A673 (cell line): ENCODE measurements around the gene RELL2. TPM values are rescaled to one million over a fixed set of nuclear protein-coding genes. Genes with fewer than 3 reads are reported as not detected.

Experiments
- BruUV-seq: library from RNA; stranded (reverse); fragments of 400-500 nt; replicated peaks from 2 replicates; lab custom pipeline; 2021; lab: Mats Ljungman, UMichigan
- CTCF ChIA-PET: fragments of 300-600 bp; sonication (Branson Sonifier 250); formaldehyde crosslinking; loops from one replicate; lab custom pipeline; 2022; ENCODE audit warnings: antibody characterized with exemption; lab: Charles Lee
- POLR2A ChIA-PET: fragments of 300-600 bp; sonication (Branson Sonifier 250); formaldehyde crosslinking; loops from one replicate; lab custom pipeline; 2022; ENCODE audit warnings: antibody characterized with exemption; ENCODE audit not compliant: low non-redundant PET; lab: Charles Lee
- DNase-seq: peaks from one replicate; pipeline ENCODE4 v3.0.0-alpha.2; 2015; ENCODE audit warnings: low spot score
- H3K27ac ChIP-seq: fragments of 200-600 bp; sonication (generic); 2 replicates; pipeline ENCODE4 v1.5.1; 2016; ENCODE audit warnings: mixed run types, low read depth, mild to moderate bottlenecking, mixed read lengths, antibody characterized with exemption, low read length; ENCODE audit not compliant: poor library complexity, severe bottlenecking
- H3K27me3 ChIP-seq: fragments of 200-600 bp; sonication (generic); replicated peaks from 2 replicates; pipeline ENCODE4 v1.6.1; 2017; ENCODE audit warnings: mixed run types, low read depth, mild to moderate bottlenecking, mixed read lengths, antibody characterized with exemption, low read length; ENCODE audit not compliant: insufficient read depth, poor library complexity
- H3K36me3 ChIP-seq: fragments of 200-600 bp; sonication (generic); 2 replicates; pipeline ENCODE4 v1.6.1; 2016; ENCODE audit warnings: mixed run types, mild to moderate bottlenecking, mixed read lengths, antibody characterized with exemption, low read length; ENCODE audit not compliant: insufficient read depth, poor library complexity, severe bottlenecking
- H3K4me1 ChIP-seq: fragments of 200-600 bp; sonication (generic); 2 replicates; pipeline ENCODE4 v1.6.1; 2017; ENCODE audit warnings: mixed run types, mild to moderate bottlenecking, mixed read lengths, antibody characterized with exemption, low read length; ENCODE audit not compliant: insufficient read depth, poor library complexity, severe bottlenecking
- H3K4me3 ChIP-seq: fragments of 200-600 bp; sonication (generic); 2 replicates; pipeline ENCODE4 v1.5.1; 2016; ENCODE audit warnings: low read depth, mixed run types, mild to moderate bottlenecking, mixed read lengths, low read length; ENCODE audit not compliant: poor library complexity, severe bottlenecking
- H3K9me3 ChIP-seq: fragments of 200-600 bp; sonication (generic); 2 replicates; pipeline ENCODE4 v1.6.1; 2016; ENCODE audit warnings: mixed run types, low read depth, mild to moderate bottlenecking, mixed read lengths, antibody characterized with exemption, low read length; ENCODE audit not compliant: poor library complexity, severe bottlenecking
- EZH2 ChIP-seq: fragments of 200-600 bp; sonication (generic); IDR thresholded peaks from 2 replicates; pipeline ENCODE4 v1.6.1; 2017; ENCODE audit warnings: borderline replicate concordance, low read depth, mild to moderate bottlenecking, mixed read lengths, antibody characterized with exemption, low read length; ENCODE audit not compliant: poor library complexity, severe bottlenecking
- intact Hi-C: fragments of 100-400 bp; cut with micrococcal nuclease; formaldehyde crosslinking; loops from one replicate; pipeline ENCODE4 v1.10.0; 2022; ENCODE audit not compliant: unreplicated experiment
- total RNA-seq: library from RNA; stranded (reverse); gene quantifications from 2 replicates; pipeline ENCODE4 v1.2.3, GENCODE V29; 2021
- TF ChIP-seq, protein P1 (sequence below): fragments of 300-800, 200-600 bp; sonication (generic); conservative IDR thresholded peaks from 2 replicates; pipeline ENCODE4 v1.5.1; 2017; ENCODE audit warnings: low read depth, mild to moderate bottlenecking, antibody characterized with exemption, low read length, moderate library complexity, mixed read lengths

Gene RELL2
- total RNA-seq, 1 experiment from 2014 or later, result 4.7 TPM

- no TSS peak for BruUV-seq
- Histone ChIP-seq H3K27me3 (no peaks in the 10 kb centered on the region), H3K4me3 (no peak overlapping the region), H3K27ac (no peak overlapping the region), H3K4me1 (no peaks in the 10 kb centered on the region), H3K36me3 (no peaks in the 10 kb centered on the region), H3K9me3 (no peaks in the 10 kb centered on the region)
- TF ChIP-seq, protein P1, sequence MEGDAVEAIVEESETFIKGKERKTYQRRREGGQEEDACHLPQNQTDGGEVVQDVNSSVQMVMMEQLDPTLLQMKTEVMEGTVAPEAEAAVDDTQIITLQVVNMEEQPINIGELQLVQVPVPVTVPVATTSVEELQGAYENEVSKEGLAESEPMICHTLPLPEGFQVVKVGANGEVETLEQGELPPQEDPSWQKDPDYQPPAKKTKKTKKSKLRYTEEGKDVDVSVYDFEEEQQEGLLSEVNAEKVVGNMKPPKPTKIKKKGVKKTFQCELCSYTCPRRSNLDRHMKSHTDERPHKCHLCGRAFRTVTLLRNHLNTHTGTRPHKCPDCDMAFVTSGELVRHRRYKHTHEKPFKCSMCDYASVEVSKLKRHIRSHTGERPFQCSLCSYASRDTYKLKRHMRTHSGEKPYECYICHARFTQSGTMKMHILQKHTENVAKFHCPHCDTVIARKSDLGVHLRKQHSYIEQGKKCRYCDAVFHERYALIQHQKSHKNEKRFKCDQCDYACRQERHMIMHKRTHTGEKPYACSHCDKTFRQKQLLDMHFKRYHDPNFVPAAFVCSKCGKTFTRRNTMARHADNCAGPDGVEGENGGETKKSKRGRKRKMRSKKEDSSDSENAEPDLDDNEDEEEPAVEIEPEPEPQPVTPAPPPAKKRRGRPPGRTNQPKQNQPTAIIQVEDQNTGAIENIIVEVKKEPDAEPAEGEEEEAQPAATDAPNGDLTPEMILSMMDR, result no peak
- no peak for TF ChIP-seq EZH2
- ChIA-PET CTCF (no interaction called here), POLR2A (interaction anchor here (0.6 kb wide), 1 partner anchor 261 kb away, joined by 5 read pairs; no protein-coding TSS in a partner anchor)
- intact Hi-C loops, result no loop called here
- no peak for DNase-seq
Observed at GRCh38 chr5:141654298-141654697, 17.5 kb downstream of the RELL2 start.

DNA sequence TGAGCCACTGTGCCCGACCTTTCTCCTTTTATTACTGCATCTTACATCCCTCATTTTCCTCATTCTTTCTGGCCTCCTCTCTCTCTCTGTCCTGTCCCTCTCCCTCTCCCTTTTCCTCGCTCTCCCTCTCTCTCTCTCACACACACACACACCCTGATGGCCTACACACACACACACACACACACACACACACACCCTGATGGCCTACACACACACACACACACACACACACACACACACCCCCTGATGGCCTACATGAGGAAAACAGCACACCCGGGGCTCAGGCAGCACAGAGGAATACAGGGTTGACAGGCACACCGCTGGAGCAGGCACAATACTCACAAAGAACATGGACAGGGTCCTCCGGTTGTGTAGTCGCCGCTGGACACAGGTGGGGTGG lies 18.2 kb downstream of the RELL2 start:
- no peaks in the 10 kb centered on the region for H3K27me3 ChIP-seq
- H3K9me3 ChIP-seq, result no peaks in the 10 kb centered on the region
- H3K4me1 ChIP-seq, result no peaks in the 10 kb centered on the region
- ChIA-PET CTCF (no interaction called here), POLR2A (no interaction called here)
- no TSS peak for BruUV-seq
- H3K4me3 ChIP-seq, result no peak overlapping the region
- no peak overlapping the region for H3K27ac ChIP-seq
- no peak for TF ChIP-seq EZH2
- TF ChIP-seq, protein P1, result no peak
- DNase-seq, result no peak
- intact Hi-C loops, result no loop called here
- no peaks in the 10 kb centered on the region for H3K36me3 ChIP-seq

- TF ChIP-seq, protein P1, result no peak
- no peaks in the 10 kb centered on the region for H3K4me1 ChIP-seq
- no peak overlapping the region for H3K27ac ChIP-seq
- intact Hi-C loops, result no loop called here
- H3K27me3 ChIP-seq, result no peaks in the 10 kb centered on the region
- no TSS peak for BruUV-seq
- DNase-seq, result no peak
- POLR2A ChIA-PET, result no interaction called here
- CTCF ChIA-PET, result no interaction called here
- H3K36me3 ChIP-seq, result no peaks in the 10 kb centered on the region
- no peak overlapping the region for H3K4me3 ChIP-seq
- no peaks in the 10 kb centered on the region for H3K9me3 ChIP-seq
Observed at GRCh38 chr5:141656396-141656795, 19.6 kb downstream of the RELL2 start.
